Urothelium cell line (cell line): ENCODE measurements around the gene KLK10.
A peak's percentile ranks its signal among the peaks of the same experiment; 100 is the strongest.
"Not testable (repeated sequence)": the region's sequence is repeated elsewhere in the genome, so short reads cannot be mapped to it uniquely, and the experiment has no call there.

ENCODE experiments used
- DNase-seq: peaks from one replicate; pipeline ENCODE4 v3.0.0; 2011; ENCODE audit warnings: low spot score, mixed read lengths
- FAIRE-seq: peaks from 2 replicates; lab custom pipeline; 2011; peaks lifted over from hg19 to GRCh38; lab: Jason Lieb, UNC

The KLK10 gene

GRCh38 chr19:51003316-51003715, 16.2 kb downstream of the KLK10 start:
- FAIRE-seq: no peak
- DNase-seq: no peak

GRCh38 chr19:51002542-51003311, 16.8 kb downstream of the KLK10 start:
- FAIRE-seq (no peak), DNase-seq (no peak)

GRCh38 chr19:51002089-51002532, 17.4 kb downstream of the KLK10 start:
- FAIRE-seq: no peak
- DNase-seq: no peak

- FAIRE-seq (no peak), DNase-seq (no peak)
These were observed 18.0 kb downstream of the KLK10 start, which contains the start of gene KLK8 for GRCh38 chr19:51001515-51001914. TSS of gene KLK8 (minus strand) at chr19:51001604. CDS start at chr19:51001167, 437 bp downstream.

GRCh38 chr19:51000981-51001380, 18.5 kb downstream of the KLK10 start:
- no peak for FAIRE-seq
- DNase-seq: no peak

GRCh38 chr19:51000426-51000825, 19.1 kb downstream of the KLK10 start:
- FAIRE-seq (peak; percentile 40), DNase-seq (no peak)

- FAIRE-seq: no peak
- no peak for DNase-seq
These were observed 20.8 kb downstream of the KLK10 start for GRCh38 chr19:50998686-50999085.

GRCh38 chr19:50998061-50998460, 21.4 kb downstream of the KLK10 start:
- no peak for FAIRE-seq
- no peak for DNase-seq

GRCh38 chr19:50994129-50994528, 25.4 kb downstream of the KLK10 start:
- DNase-seq (no peak), FAIRE-seq (no peak)

GRCh38 chr19:50992666-50993035, 26.9 kb downstream of the KLK10 start:
- DNase-seq: no peak
- no peak for FAIRE-seq

GRCh38 chr19:50984416-50984815, 35.1 kb downstream of the KLK10 start:
- not testable (repeated sequence) for DNase-seq, FAIRE-seq

- no peak for FAIRE-seq
These were observed 35.8 kb downstream of the KLK10 start, which contains the start of gene KLK7 for GRCh38 chr19:50983625-50984292. TSS of gene KLK7 (minus strand) at chr19:50983917. CDS start at chr19:50982399, 1,518 bp downstream.

GRCh38 chr19:50982186-50982585, 37.3 kb downstream of the KLK10 start:
- FAIRE-seq: no peak
- DNase-seq: no peak

More at GRCh38 chr19:50983625-50984292, 35.8 kb downstream of the KLK10 start, which contains the start of gene KLK7:
- no peak for DNase-seq

GRCh38 chr19:50981587-50982146, 37.8 kb downstream of the KLK10 start:
- DNase-seq: no peak
- no peak for FAIRE-seq

- FAIRE-seq (no peak), DNase-seq (no peak)
These were observed 39.3 kb downstream of the KLK10 start for GRCh38 chr19:50980208-50980607.

GRCh38 chr19:50979758-50980157, 39.8 kb downstream of the KLK10 start:
- FAIRE-seq: no peak
- DNase-seq: no peak

- no peak for FAIRE-seq
- DNase-seq: peak; percentile 57
These were observed 40.6 kb downstream of the KLK10 start for GRCh38 chr19:50978772-50979390.

GRCh38 chr19:50977626-50978025, 41.9 kb downstream of the KLK10 start:
- DNase-seq (no peak), FAIRE-seq (no peak)

- DNase-seq: peak; percentile 78
- no peak for FAIRE-seq
These were observed 43.7 kb downstream of the KLK10 start for GRCh38 chr19:50975766-50976165.

GRCh38 chr19:50974702-50975556, 44.6 kb downstream of the KLK10 start:
- FAIRE-seq (no peak), DNase-seq (no peak)
